Pancreas (tissue), 10 donors: ENCODE data around the gene CNEP1R1. TPM values are rescaled to one million over a fixed set of nuclear protein-coding genes. Genes with fewer than 3 reads are reported as not detected.
A peak's percentile ranks its signal among the peaks of the same experiment; 100 is the strongest.

Experiments used
- ATAC-seq, 4 donors: fragments of 200-7000 bp; cut with Tn5 transposase; one replicate each; pipeline versions ENCODE4 v1.8.0 to v1.9.1; 2020; ENCODE audit warnings: mild to moderate bottlenecking in 4 of 4, moderate library complexity in 4 of 4
- DNase-seq, 6 donors: peaks; one replicate each; pipeline ENCODE4 v3.0.0-alpha.2; 2020
- FAIRE-seq: peaks from 2 replicates; lab custom pipeline; 2012; peaks lifted over from hg19 to GRCh38; lab: Jason Lieb, UNC
- H3K27ac ChIP-seq, 4 donors: fragments of 200-600 bp; sonication (generic); 1 replicate in 3 of 4; 2 replicates in 1 of 4; pipeline versions ENCODE4 v1.5.0 to v1.8.0; 2020
- H3K27me3 ChIP-seq, 4 donors: fragments of 200-600 bp; one replicate each; pipeline ENCODE4 v1.8.0; 2021
- H3K36me3 ChIP-seq, 3 donors: fragments of 200-600 bp; sonication (generic) in 1 of 3; one replicate each; pipeline versions ENCODE4 v1.5.0 to v1.8.0; 2020 to 2021
- H3K4me1 ChIP-seq, 3 donors: fragments of 200-600 bp; one replicate each; pipeline ENCODE4 v1.8.0; 2021
- H3K4me3 ChIP-seq, 4 donors: fragments of 200-600 bp; sonication (generic) in 2 of 4; one replicate each; pipeline versions ENCODE4 v1.5.0 to v1.8.0; 2020 to 2021
- H3K9me3 ChIP-seq, 4 donors: fragments of 200-600 bp; one replicate each; pipeline ENCODE4 v1.8.0; 2021
- CTCF ChIP-seq, 4 donors: fragments of 200-600 bp; sonication (generic) in 3 of 4; IDR thresholded peaks; one replicate each; pipeline versions ENCODE4 v1.5.0 to v1.8.0; 2021; ENCODE audit warnings: antibody characterized with exemption in 4 of 4
- WGBS, 2 donors: extraction: QIAGEN DNeasy Blood & Tissue Kit; methylation state at CpG; one replicate each; pipeline ENCODE4 v1.1.7; 2013; 5-methylcytosine and 5-hydroxymethylcytosine counted together
- intact Hi-C, 3 donors: fragments of 100-400 bp; cut with DNase I; formaldehyde crosslinking; loops; one replicate each; pipeline versions ENCODE4 v1.11.1 to v1.14.2; 2022
- polyA plus RNA-seq, 2 donors: library from polyadenylated mRNA; stranded (reverse); fragments of 200-250 nt; gene quantifications; one replicate each; pipeline ENCODE4 v1.2.3, GENCODE V29; 2013
- total RNA-seq, 6 donors: library from RNA; stranded (reverse); fragmentation: NEBNext Ultra II Directional in 4 of 6; extraction: Animal tissue kit (Norgen Biotek cat#: 25700) in 4 of 6; gene quantifications; one replicate each; pipeline versions ENCODE4 v1.2.1 to v1.2.4, GENCODE V29; 2021 to 2023
- donor health status: healthy with polysubstance abuse.
- donor health status: DM: no; HTN: no; CAD: no; lungs with moderate emphysema.
- donor health status: DM: no; HTN: no; CAD: no.
- donor health status: control.
- donor health status: control.
- donor health status: Bipolar disorder and iron deficiency.
- donor health status: DM: yes; HTN: yes; CAD: no.
- donor health status: DM: no; HTN: no; CAD: no.
- donor health status: DM: no; HTN: no; CAD: no.
- donor health status: DM: yes; HTN: yes; CAD: no.

The CNEP1R1 gene
- total and polyA plus RNA-seq, 8 donors, result 3.9 to 10.2 (median 6.3) TPM

DNA sequence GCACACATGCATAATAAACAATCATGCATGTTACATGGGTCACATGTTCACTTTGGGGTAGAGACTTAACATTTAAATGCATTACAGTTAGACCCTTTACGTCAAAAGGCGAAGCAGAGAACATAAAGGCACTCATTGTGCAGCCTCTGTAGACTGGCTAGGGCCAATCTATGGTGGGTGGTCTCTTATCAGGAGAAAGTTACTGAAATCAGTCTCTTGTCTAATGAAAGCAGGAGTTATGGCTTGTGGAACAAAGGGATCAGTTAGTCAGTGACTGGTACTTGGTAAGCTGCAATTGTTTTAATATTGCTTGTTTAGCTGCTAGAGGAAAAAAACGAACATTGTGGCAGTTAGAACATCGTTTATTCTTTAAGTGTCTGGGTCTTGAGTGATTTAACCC is 1.4 kb upstream of the CNEP1R1 start:
- Histone ChIP-seq H3K9me3 (no peaks in the 10 kb centered on the region), H3K27ac (no peak overlapping the region), H3K36me3 (no peaks in the 10 kb centered on the region), H3K27me3 (no peaks in the 10 kb centered on the region), H3K4me1 (peaks cover 10 to 14% (median 11%) of the 10 kb centered on the region in 3 donors), H3K4me3 (no peak overlapping the region)
- DNase-seq (no peak), ATAC-seq (no peak), FAIRE-seq (no peak)
- intact Hi-C loops, result no loop called here
- 39 to 42% methylated on average over 4 of the region's 4 CpGs for WGBS, 2 donors
- no peak for TF ChIP-seq CTCF (IDR thresholded peaks at IDR 0.05)

GRCh38 chr16:50024207-50024606 is 818 bp upstream of the CNEP1R1 start:
- 67 to 76% methylated on average over 11 of the region's 11 CpGs for WGBS, 2 donors
- no peak for FAIRE-seq
- no peak for DNase-seq
- no peaks in the 10 kb centered on the region for H3K9me3 ChIP-seq
- H3K27me3 ChIP-seq, result no peaks in the 10 kb centered on the region
- TF ChIP-seq CTCF (IDR thresholded peaks at IDR 0.05), result no peak
- H3K36me3 ChIP-seq, result no peaks in the 10 kb centered on the region
- no peak overlapping the region for H3K27ac ChIP-seq
- ATAC-seq, result no peak
- H3K4me3 ChIP-seq, result no peak overlapping the region
- peaks cover 10 to 15% (median 11%) of the 10 kb centered on the region in 3 donors for H3K4me1 ChIP-seq
- intact Hi-C loops, result no loop called here

DNA sequence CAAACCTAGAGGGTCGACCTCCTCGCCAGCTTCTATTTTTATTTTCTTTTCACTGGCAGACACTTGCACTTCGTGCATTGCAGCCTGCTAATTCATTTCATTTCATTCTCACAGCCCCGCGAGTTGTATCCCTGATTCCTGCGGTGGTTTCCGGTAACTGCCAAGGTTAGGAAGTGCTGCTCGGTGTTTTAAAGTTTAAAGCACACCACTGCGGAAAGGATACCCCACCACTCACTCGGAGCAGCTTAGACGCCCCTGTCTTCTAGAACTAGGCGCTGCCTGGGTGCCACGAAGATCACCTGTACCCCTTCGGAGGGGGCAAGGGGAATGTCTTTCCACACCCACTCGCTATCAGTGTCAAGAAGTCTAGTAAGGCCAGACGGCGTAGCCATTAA is 509 bp downstream of the CNEP1R1 start:
- Histone ChIP-seq H3K27ac (peak overlapping the region; percentile 39 to 78 (median 72)), H3K4me1 (peaks cover 10 to 15% (median 11%) of the 10 kb centered on the region in 3 donors), H3K36me3 (no peaks in the 10 kb centered on the region), H3K27me3 (no peaks in the 10 kb centered on the region), H3K9me3 (no peaks in the 10 kb centered on the region), H3K4me3 (peak overlapping the region; percentile 74 to 99 (median 89))
- WGBS, 2 donors, result 0% methylated on average over 17 of the region's 17 CpGs
- DNase-seq, result peak in 2 of 6 donors; percentile 20 to 22
- ATAC-seq, result peak; percentile 16 to 36 (median 26)
- TF ChIP-seq CTCF (IDR thresholded peaks at IDR 0.05), result no peak
- intact Hi-C loops, result no loop called here
- no peak for FAIRE-seq

- intact Hi-C loops, result no loop called here
- DNase-seq, result no peak
- no peak for FAIRE-seq
- 94 to 95% methylated on average over 5 of the region's 5 CpGs for WGBS, 2 donors
- Histone ChIP-seq H3K4me3 (no peak overlapping the region), H3K36me3 (peaks cover 0 to 8% (median 0%) of the 10 kb centered on the region in 3 donors), H3K27ac (no peak overlapping the region), H3K27me3 (no peaks in the 10 kb centered on the region), H3K4me1 (peaks cover 10 to 15% (median 11%) of the 10 kb centered on the region in 3 donors), H3K9me3 (no peaks in the 10 kb centered on the region)
- no peak for TF ChIP-seq CTCF (IDR thresholded peaks at IDR 0.05)
- no peak for ATAC-seq
Measured at GRCh38 chr16:50027829-50028228, 2.8 kb downstream of the CNEP1R1 start.

DNA sequence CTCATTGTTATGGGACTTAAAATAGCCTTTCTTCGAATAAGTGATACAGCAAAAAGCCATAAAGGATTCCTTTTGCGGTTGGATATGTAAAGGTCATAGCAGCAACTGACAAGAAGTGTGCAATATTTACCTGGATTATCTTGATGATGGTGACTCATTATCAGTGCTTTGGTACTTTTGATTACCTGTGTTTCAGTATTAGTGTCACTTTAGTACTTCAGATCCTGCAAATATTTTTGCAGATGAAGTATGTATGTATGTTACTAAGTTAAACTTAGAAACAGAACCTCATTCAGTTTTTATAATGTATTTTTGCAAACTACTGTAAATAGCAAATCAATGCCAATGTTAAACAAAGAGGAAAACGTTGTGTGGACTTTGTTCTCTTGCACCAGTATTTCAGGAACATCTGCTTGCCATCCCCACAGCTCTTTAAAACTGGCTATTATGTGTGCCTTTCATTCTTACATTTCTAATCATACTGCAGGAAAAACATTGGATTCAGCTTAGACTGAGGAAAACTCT is 10.5 kb downstream of the CNEP1R1 start:
- Histone ChIP-seq H3K27ac (no peak overlapping the region), H3K9me3 (no peaks in the 10 kb centered on the region), H3K4me1 (peaks cover 0 to 12% (median 0%) of the 10 kb centered on the region in 3 donors), H3K4me3 (no peak overlapping the region), H3K27me3 (no peaks in the 10 kb centered on the region), H3K36me3 (peaks cover 0 to 15% (median 0%) of the 10 kb centered on the region in 3 donors)
- TF ChIP-seq CTCF (IDR thresholded peaks at IDR 0.05), result no peak
- ATAC-seq (no peak), DNase-seq (no peak), FAIRE-seq (no peak)
- WGBS, 2 donors, result 27 to 28% methylated on average over 3 of the region's 3 CpGs
- intact Hi-C loops, result no loop called here
